Neural cell (in vitro differentiated cells): ENCODE data around the gene BMP7. TPM values are rescaled to one million over a fixed set of nuclear protein-coding genes. Genes with fewer than 3 reads are reported as not detected.

Source experiments
- H2AFZ ChIP-seq: fragments of 200-600, 300-800 bp; sonication (generic), shearing (Covaris generic); 2 replicates; pipeline ENCODE4 v1.6.0; 2014; ENCODE audit warnings: low read depth, mild to moderate bottlenecking, antibody characterized with exemption, low read length, moderate library complexity
- H3F3A ChIP-seq: fragments of 200-600 bp; shearing (Covaris generic); 2 replicates; pipeline ENCODE4 v1.6.1; 2016; ENCODE audit warnings: mild to moderate bottlenecking, moderate library complexity, mixed read lengths, antibody characterized with exemption, low read length; ENCODE audit not compliant: insufficient read depth, poor library complexity, severe bottlenecking
- H3K27ac ChIP-seq: fragments of 200-600, 300-800 bp; sonication (generic), shearing (Covaris generic); 2 replicates; pipeline ENCODE4 v1.5.1; 2014; ENCODE audit warnings: mild to moderate bottlenecking, low read length, moderate library complexity
- H3K27me3 ChIP-seq: fragments of 300-800, 200-600 bp; sonication (generic), shearing (Covaris generic); 2 replicates; pipeline ENCODE4 v1.6.0; 2014; ENCODE audit warnings: mild to moderate bottlenecking, low read depth, low read length, moderate library complexity; ENCODE audit not compliant: insufficient read depth
- H3K36me3 ChIP-seq: fragments of 300-800, 200-600 bp; sonication (generic), shearing (Covaris generic); 2 replicates; pipeline ENCODE4 v1.5.1; 2014; ENCODE audit warnings: mild to moderate bottlenecking, antibody characterized with exemption, low read length, moderate library complexity; ENCODE audit not compliant: insufficient read depth
- H3K4me2 ChIP-seq: fragments of 300-800, 200-600 bp; sonication (generic), shearing (Covaris generic); 2 replicates; pipeline ENCODE4 v1.6.0; 2014; ENCODE audit warnings: mild to moderate bottlenecking, low read length
- H3K4me3 ChIP-seq: fragments of 300-800, 200-600 bp; sonication (generic), shearing (Covaris generic); 2 replicates; pipeline ENCODE4 v1.5.1; 2014; ENCODE audit warnings: mild to moderate bottlenecking, low read length, moderate library complexity
- H3K79me2 ChIP-seq: fragments of 200-600 bp; shearing (Covaris generic); replicated peaks from 2 replicates; pipeline ENCODE4 v1.6.0; 2014; ENCODE audit warnings: mild to moderate bottlenecking, low read length, moderate library complexity; ENCODE audit not compliant: insufficient read depth
- H3K9ac ChIP-seq: fragments of 300-800, 200-600 bp; sonication (generic), shearing (Covaris generic); 2 replicates; pipeline ENCODE4 v1.6.1; 2016; ENCODE audit warnings: mild to moderate bottlenecking, low read length, mixed read lengths
- H3K9me2 ChIP-seq: fragments of 200-600 bp; shearing (Covaris generic); 2 replicates; pipeline ENCODE4 v1.6.1; 2016; ENCODE audit warnings: mild to moderate bottlenecking, low read length, mixed read lengths; ENCODE audit not compliant: insufficient read depth
- H3K9me3 ChIP-seq: fragments of 200-600, 300-800 bp; sonication (generic), shearing (Covaris generic); 2 replicates; pipeline ENCODE4 v1.6.1; 2016; ENCODE audit warnings: mild to moderate bottlenecking, mixed run types, low read length, moderate library complexity, mixed read lengths
- H4K20me1 ChIP-seq: fragments of 200-600 bp; shearing (Covaris generic); 2 replicates; pipeline ENCODE4 v1.6.1; 2016; ENCODE audit warnings: mild to moderate bottlenecking, mixed run types; ENCODE audit not compliant: insufficient read depth
- CTCF ChIP-seq: fragments of 450-650 bp; IDR thresholded peaks from 2 replicates; pipeline ENCODE4 v1.5.1; 2014; ENCODE audit warnings: antibody characterized with exemption, mild to moderate bottlenecking, moderate library complexity; ENCODE audit not compliant: poor library complexity, severe bottlenecking
- EP300 ChIP-seq: fragments of 450-650 bp; conservative IDR thresholded peaks from 2 replicates; pipeline ENCODE4 v1.6.1; 2014; ENCODE audit warnings: antibody characterized with exemption, mild to moderate bottlenecking, moderate library complexity; ENCODE audit not compliant: poor library complexity, severe bottlenecking
- EZH2 ChIP-seq: fragments of 200-600, 300-800 bp; shearing (Covaris generic), sonication (generic); IDR thresholded peaks from 2 replicates; pipeline ENCODE4 v1.6.1; 2014; ENCODE audit warnings: antibody characterized with exemption, low read length, borderline replicate concordance, mild to moderate bottlenecking; ENCODE audit not compliant: insufficient read depth, poor library complexity, severe bottlenecking
- POLR2AphosphoS5 ChIP-seq: IDR thresholded peaks from 2 replicates; pipeline ENCODE4 v1.6.1; 2012
- RAD21 ChIP-seq: fragments of 450-650 bp; conservative IDR thresholded peaks from 2 replicates; pipeline ENCODE4 v1.6.1; 2014; ENCODE audit warnings: antibody characterized with exemption, mild to moderate bottlenecking, moderate library complexity
- REST ChIP-seq: IDR thresholded peaks from 2 replicates; pipeline ENCODE4 v1.6.1; 2012; ENCODE audit warnings: borderline replicate concordance
- SMC3 ChIP-seq: fragments of 450-650 bp; conservative IDR thresholded peaks from 2 replicates; pipeline ENCODE4 v1.6.1; 2014; ENCODE audit warnings: antibody characterized with exemption, mild to moderate bottlenecking, moderate library complexity; ENCODE audit not compliant: poor library complexity
- TAF1 ChIP-seq: IDR thresholded peaks from 2 replicates; pipeline ENCODE4 v1.6.1; 2012; ENCODE audit warnings: low read depth
- polyA plus RNA-seq: library from polyadenylated mRNA; depleted of rRNA; stranded (reverse); fragments of >200 nt; gene quantifications from 2 replicates; pipeline ENCODE4 v1.2.3, GENCODE V29; 2014

BMP7 gene
- polyA plus RNA-seq, 1 donor from 2014 or later = 3.6 TPM

GRCh38 chr20:57269148-57269984, 2.9 kb upstream of the BMP7 start:
- Histone ChIP-seq H3K79me2 (no peaks in the 10 kb centered on the region), H3F3A (no peaks in the 10 kb centered on the region), H2AFZ (no peak overlapping the region), H3K9me3 (no peaks in the 10 kb centered on the region), H3K9ac (no peak overlapping the region), H3K4me2 (no peak overlapping the region), H3K36me3 (no peaks in the 10 kb centered on the region), H3K9me2 (no peaks in the 10 kb centered on the region), H3K27me3 (peaks cover 48% of the 10 kb centered on the region), H4K20me1 (no peaks in the 10 kb centered on the region), H3K4me3 (no peak overlapping the region), H3K27ac (no peak overlapping the region)
- TF ChIP-seq REST (no peak), EP300 (no peak), CTCF (no peak), SMC3 (no peak), TAF1 (no peak)

- Histone ChIP-seq H3K4me3 (no peak overlapping the region), H3F3A (no peaks in the 10 kb centered on the region), H3K27me3 (peaks cover 56% of the 10 kb centered on the region), H3K9ac (no peak overlapping the region), H3K36me3 (no peaks in the 10 kb centered on the region), H3K4me2 (no peak overlapping the region), H3K9me3 (no peaks in the 10 kb centered on the region), H2AFZ (no peak overlapping the region), H3K79me2 (no peaks in the 10 kb centered on the region), H4K20me1 (no peaks in the 10 kb centered on the region), H3K27ac (no peak overlapping the region), H3K9me2 (no peaks in the 10 kb centered on the region)
- TF ChIP-seq RAD21 (no peak), CTCF (no peak), POLR2AphosphoS5 (no peak), EZH2 (no peak), REST (no peak)
These were observed 2.1 kb upstream of the BMP7 start for GRCh38 chr20:57268399-57269076.
